Kasumi-1 (cell line): ENCODE results near the gene TPRN.

Experiments
- DNase-seq, 2 experiments: peaks; one replicate each; lab custom pipeline; 2025; lab: John Stamatoyannopoulos, UW

The TPRN gene

GRCh38 chr9:137189297-137190295 lies 10.9 kb downstream of the TPRN start:
- no peak for DNase-seq

GRCh38 chr9:137188490-137189296 lies 11.8 kb downstream of the TPRN start, which contains the start of the genes ANAPC2 and SSNA1:
Gene ANAPC2 (minus strand): TSS chr9:137188560. CDS start chr9:137188532, 28 bp downstream.
Gene SSNA1 (plus strand): TSS chr9:137188676. CDS start chr9:137188727, 51 bp downstream.
- peak; percentile 66 to 70 for DNase-seq

GRCh38 chr9:137188086-137188489 lies 12.5 kb downstream of the TPRN start:
- no peak for DNase-seq

GRCh38 chr9:137187386-137187785 lies 13.2 kb downstream of the TPRN start:
- DNase-seq = no peak

- DNase-seq = no peak
Observed at GRCh38 chr9:137186385-137186784, 14.2 kb downstream of the TPRN start.

- no peak for DNase-seq
Observed at GRCh38 chr9:137185921-137186320, 14.6 kb downstream of the TPRN start.

- no peak for DNase-seq
Observed at GRCh38 chr9:137184881-137185660, 15.5 kb downstream of the TPRN start.

GRCh38 chr9:137183980-137184595 lies 16.5 kb downstream of the TPRN start:
- no peak for DNase-seq

- DNase-seq = no peak
Observed at GRCh38 chr9:137182836-137183235, 17.7 kb downstream of the TPRN start.

- no peak for DNase-seq
Observed at GRCh38 chr9:137181680-137182079, 18.9 kb downstream of the TPRN start.

GRCh38 chr9:137180491-137180890 lies 20.1 kb downstream of the TPRN start:
- DNase-seq = no peak

GRCh38 chr9:137179761-137180160 lies 20.8 kb downstream of the TPRN start:
- no peak for DNase-seq

GRCh38 chr9:137178939-137179630 lies 21.5 kb downstream of the TPRN start:
- no peak for DNase-seq

- DNase-seq = no peak
Observed at GRCh38 chr9:137178201-137178938, 22.2 kb downstream of the TPRN start.

GRCh38 chr9:137176302-137177182 lies 24.0 kb downstream of the TPRN start:
- DNase-seq = peak; percentile 22 to 33

GRCh38 chr9:137175345-137175961 lies 25.1 kb downstream of the TPRN start:
- no peak for DNase-seq

- no peak for DNase-seq
Observed at GRCh38 chr9:137174722-137175293, 25.7 kb downstream of the TPRN start.
